ENCODE measurements around the gene ATP1A1.

ATP1A1 gene

GRCh38 chr1:116439701-116440100, 66.7 kb downstream of the ATP1A1 start:
- no peak for DNase-seq (ENCODE audit: low read depth, low spot score)

DNA sequence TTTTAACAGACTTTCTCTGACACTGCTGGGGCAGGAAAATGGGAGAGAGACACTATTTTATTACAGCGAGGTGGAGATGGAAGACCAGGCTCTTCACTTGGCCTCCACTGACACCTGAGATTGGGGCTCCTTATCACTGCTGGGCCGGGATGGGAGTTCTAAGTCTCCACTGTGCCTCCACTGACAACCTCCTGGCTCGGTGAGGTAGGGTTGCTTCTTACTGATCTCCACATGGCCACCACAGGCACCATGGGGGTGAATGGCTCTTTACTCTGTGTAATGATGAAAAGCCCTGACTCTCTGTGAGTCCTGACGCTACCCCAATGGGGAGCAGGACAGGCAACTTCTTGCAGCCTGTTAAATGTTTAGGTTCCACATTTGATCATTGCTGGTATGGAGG, 67.7 kb downstream of the ATP1A1 start:
- DNase-seq (ENCODE audit: low read depth, low spot score) = no peak

GRCh38 chr1:116445534-116445933, 72.5 kb downstream of the ATP1A1 start:
- DNase-seq (ENCODE audit: low read depth, low spot score) = no peak

DNA sequence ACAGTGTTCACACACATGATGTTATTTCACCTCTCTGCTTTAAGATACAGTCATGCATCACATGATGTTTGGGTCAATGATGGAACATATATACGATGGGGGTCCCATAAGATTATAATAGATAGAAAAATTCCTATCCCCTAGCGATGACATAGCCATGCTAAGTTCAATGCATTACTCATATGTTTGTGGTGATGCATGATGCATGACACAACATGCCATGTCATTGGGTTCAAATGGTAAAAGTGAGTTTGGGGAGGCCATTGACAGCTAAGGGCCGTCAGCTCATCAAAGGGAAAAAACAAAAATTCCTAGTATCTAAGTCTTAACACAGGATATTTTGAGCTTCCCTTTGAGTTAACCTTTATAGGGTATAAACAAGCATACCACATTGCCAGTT, 73.6 kb downstream of the ATP1A1 start:
- DNase-seq (ENCODE audit: low read depth, low spot score) = no peak

- no peak for DNase-seq (ENCODE audit: low read depth, low spot score)
These were observed 75.8 kb downstream of the ATP1A1 start for GRCh38 chr1:116448785-116449385.

DNA sequence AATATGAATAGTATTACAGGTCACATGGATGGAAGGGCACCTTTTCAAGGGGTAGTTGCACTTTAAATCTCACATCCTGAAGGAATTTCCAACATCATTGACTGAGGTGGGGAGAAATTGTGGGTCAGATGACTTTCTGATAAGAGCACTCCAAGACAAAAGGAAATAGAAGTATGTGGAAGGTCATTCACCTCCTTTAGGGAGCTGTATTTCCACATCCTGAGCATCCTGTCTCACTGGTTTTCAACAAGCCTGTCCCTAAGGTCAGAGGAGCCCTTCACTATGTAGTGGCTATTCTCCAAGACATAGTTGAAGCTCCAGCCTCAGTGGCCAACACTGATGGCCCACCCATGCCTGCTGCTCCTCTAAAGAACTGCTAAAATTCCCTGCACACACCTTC, 76.5 kb downstream of the ATP1A1 start:
- DNase-seq (ENCODE audit: low read depth, low spot score) = no peak

- no peak for DNase-seq (ENCODE audit: low read depth, low spot score)
These were observed 78.7 kb downstream of the ATP1A1 start for GRCh38 chr1:116451702-116452101.

- DNase-seq (ENCODE audit: low read depth, low spot score) = no peak
These were observed 80.4 kb downstream of the ATP1A1 start for GRCh38 chr1:116453481-116453880.

GRCh38 chr1:116453906-116454305, 80.9 kb downstream of the ATP1A1 start:
- no peak for DNase-seq (ENCODE audit: low read depth, low spot score)

All from iPS DF 19.7 (cell line).